Measurements from ENCODE around the gene FAAP100. TPM values are rescaled to one million over a fixed set of nuclear protein-coding genes. Genes with fewer than 3 reads are reported as not detected.

FAAP100 gene
- total RNA-seq, 1 donor from 2014 or later: 39.8 TPM

DNA sequence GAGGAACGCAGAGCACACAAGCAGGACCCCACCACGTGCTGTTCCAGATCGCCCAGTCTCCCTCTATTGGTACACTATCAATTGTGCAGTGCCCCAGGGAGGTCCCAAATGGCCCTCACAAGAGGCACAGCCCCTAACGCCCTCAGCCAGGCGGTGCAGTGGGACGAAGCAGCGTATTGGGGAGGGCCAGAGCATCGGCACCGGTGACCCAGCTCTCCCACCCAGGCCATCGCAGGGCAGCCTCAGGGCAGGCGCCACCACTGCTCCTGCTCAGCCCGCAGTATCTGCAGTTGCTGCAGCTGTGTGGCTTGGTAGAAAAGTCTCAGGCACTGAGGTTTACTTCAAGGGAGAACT lies 5.9 kb upstream of the FAAP100 start:
- Mint-ChIP-seq H3K36me3 (ENCODE audit: low read depth) (peaks cover 33% of the 10 kb centered on the region), H3K9me3 (ENCODE audit: low read depth) (no peaks in the 10 kb centered on the region), H3K27ac (ENCODE audit: unreplicated experiment) (no peak overlapping the region), H3K27me3 (ENCODE audit: low read depth) (no peaks in the 10 kb centered on the region), H3K4me3 (ENCODE audit: unreplicated experiment) (no peak overlapping the region), H3K4me1 (ENCODE audit: low read depth) (peaks cover 71% of the 10 kb centered on the region)
- no peak for DNase-seq (ENCODE audit: low spot score)
- TF ChIP-seq, protein P1, sequence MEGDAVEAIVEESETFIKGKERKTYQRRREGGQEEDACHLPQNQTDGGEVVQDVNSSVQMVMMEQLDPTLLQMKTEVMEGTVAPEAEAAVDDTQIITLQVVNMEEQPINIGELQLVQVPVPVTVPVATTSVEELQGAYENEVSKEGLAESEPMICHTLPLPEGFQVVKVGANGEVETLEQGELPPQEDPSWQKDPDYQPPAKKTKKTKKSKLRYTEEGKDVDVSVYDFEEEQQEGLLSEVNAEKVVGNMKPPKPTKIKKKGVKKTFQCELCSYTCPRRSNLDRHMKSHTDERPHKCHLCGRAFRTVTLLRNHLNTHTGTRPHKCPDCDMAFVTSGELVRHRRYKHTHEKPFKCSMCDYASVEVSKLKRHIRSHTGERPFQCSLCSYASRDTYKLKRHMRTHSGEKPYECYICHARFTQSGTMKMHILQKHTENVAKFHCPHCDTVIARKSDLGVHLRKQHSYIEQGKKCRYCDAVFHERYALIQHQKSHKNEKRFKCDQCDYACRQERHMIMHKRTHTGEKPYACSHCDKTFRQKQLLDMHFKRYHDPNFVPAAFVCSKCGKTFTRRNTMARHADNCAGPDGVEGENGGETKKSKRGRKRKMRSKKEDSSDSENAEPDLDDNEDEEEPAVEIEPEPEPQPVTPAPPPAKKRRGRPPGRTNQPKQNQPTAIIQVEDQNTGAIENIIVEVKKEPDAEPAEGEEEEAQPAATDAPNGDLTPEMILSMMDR (IDR thresholded peaks at IDR 0.05): no peak

DNA sequence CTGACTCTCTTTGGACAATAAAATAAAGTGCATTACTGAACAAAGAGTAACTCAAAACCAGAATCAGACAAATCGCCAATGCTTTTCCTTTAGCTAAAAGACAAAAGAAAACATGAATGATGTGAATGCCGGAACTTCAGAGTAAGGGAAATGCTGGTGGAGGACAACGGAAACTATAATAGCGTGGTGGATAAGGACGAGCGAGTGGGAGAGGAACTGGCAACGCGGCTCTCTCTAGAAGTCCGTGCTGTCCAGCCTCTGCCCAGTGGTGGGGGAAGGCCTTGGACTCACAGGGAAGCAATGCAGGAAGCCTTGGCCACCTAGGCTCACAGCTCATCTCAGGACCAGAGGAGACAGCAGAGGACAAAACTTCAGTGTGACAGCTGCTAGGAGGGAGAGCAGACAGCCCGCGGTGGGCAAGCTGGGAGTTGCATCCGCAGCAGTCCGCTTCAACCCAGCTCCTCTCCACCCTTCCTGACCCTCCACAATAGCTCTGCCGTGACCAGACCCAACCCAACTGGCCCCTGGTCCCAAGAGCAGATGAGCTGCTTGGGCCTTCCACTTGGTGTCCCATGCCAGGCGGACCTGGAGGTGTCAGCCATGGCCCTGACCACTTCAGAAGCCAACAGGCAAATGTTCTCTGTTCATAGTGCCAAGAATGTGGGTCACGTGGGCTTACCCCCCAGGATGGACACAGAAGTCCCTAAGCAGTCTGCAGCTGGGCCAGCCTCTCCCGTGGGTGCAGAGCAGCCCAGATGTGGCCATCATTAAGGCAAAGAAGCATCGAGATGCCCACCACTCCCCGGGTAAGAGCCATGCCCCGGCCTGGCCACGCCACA lies 5.3 kb upstream of the FAAP100 start:
- TF ChIP-seq, protein P1 (IDR thresholded peaks at IDR 0.05): no peak
- DNase-seq (ENCODE audit: low spot score): no peak
- Mint-ChIP-seq H3K4me1 (ENCODE audit: low read depth) (peaks cover 68% of the 10 kb centered on the region), H3K36me3 (ENCODE audit: low read depth) (peaks cover 30% of the 10 kb centered on the region), H3K27me3 (ENCODE audit: low read depth) (no peaks in the 10 kb centered on the region), H3K27ac (ENCODE audit: unreplicated experiment) (peak overlapping the region; percentile 24), H3K9me3 (ENCODE audit: low read depth) (no peaks in the 10 kb centered on the region), H3K4me3 (ENCODE audit: unreplicated experiment) (no peak overlapping the region)

DNA sequence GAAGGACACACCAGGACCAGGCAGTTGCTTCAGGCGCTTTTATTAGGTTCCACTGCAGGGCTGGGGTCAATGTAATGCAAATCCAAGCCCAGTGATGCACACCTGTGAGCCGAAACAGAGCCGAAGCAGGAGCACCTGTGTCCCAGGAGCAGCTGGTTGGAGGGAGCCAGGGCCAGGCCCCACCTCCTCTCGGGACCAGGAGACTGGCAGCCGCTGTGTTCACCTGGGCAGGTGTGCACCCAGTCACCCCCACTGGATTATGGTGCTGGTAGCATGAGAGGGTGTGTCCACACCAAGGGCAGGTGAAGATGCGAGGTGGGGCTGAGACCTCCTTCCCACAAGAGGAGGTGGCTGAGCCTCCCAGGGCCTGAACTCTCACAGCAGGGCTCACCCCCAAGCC lies 4.7 kb upstream of the FAAP100 start:
- H3K27me3 Mint-ChIP-seq (ENCODE audit: low read depth): no peaks in the 10 kb centered on the region
- H3K36me3 Mint-ChIP-seq (ENCODE audit: low read depth): peaks cover 29% of the 10 kb centered on the region
- DNase-seq (ENCODE audit: low spot score): no peak
- H3K9me3 Mint-ChIP-seq (ENCODE audit: low read depth): no peaks in the 10 kb centered on the region
- TF ChIP-seq, protein P1 (IDR thresholded peaks at IDR 0.05): no peak
- H3K27ac Mint-ChIP-seq (ENCODE audit: unreplicated experiment): peak overlapping the region; percentile 78
- peaks cover 64% of the 10 kb centered on the region for H3K4me1 Mint-ChIP-seq (ENCODE audit: low read depth)
- H3K4me3 Mint-ChIP-seq (ENCODE audit: unreplicated experiment): no peak overlapping the region

DNA sequence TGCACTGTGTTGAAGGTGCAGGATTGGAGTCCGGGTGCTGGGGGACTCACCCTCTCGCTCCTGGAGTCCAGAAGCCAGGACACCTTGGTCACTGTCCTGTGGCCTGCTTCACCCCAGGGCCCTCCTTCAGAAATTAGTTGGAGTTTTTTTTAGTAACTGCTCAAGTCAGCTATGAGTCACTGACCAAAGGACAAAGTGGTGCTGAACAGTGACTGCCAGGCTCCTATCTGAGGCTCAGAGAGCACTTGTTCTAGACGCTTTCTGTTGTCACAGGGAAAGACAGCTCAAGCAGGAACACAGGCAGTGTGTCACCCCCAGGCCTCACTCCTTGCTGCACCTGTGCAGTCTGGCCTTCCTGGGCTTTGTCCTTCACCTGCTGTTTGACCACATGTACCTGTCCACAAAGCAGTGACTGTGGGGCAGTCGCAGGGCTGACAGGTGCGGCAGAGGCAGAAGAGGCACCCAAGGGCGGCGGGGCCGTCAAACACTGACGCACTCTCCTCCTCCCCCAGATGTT lies 4.1 kb upstream of the FAAP100 start:
- H3K4me3 Mint-ChIP-seq (ENCODE audit: unreplicated experiment): no peak overlapping the region

DNA sequence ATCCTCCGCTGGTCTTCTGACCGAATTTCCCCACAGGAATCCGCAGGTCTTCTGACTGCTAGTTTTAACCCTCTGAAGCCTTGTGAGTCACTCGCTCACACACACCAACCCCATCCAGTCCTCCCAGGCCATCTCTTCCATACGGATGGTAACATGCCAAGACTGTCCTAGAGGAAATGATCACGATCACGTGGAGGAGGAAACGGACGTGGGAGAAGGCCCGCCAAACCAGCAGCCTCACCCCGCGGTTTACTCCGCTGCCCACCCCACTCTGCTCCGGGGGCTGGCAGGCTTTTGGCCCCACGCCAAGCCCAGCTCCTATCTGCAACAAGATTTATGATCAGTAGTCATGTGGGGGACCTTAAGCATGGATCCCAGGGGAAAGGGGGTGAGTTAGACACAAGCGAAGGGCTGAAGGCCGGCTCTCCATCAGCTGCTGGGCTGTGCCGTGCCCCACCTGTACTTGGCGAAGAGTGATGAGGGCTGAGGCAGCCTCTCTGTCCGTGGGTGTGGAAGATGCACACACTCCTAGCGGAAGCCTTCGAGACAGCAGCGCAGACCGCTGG lies 1.5 kb upstream of the FAAP100 start:
- TF ChIP-seq, protein P1 (IDR thresholded peaks at IDR 0.05): no peak
- Mint-ChIP-seq H3K27ac (ENCODE audit: unreplicated experiment) (peak overlapping the region; percentile 98), H3K36me3 (ENCODE audit: low read depth) (peaks cover 29% of the 10 kb centered on the region), H3K27me3 (ENCODE audit: low read depth) (no peaks in the 10 kb centered on the region), H3K9me3 (ENCODE audit: low read depth) (no peaks in the 10 kb centered on the region), H3K4me3 (ENCODE audit: unreplicated experiment) (peak overlapping the region; percentile 80), H3K4me1 (ENCODE audit: low read depth) (peaks cover 71% of the 10 kb centered on the region)
- DNase-seq (ENCODE audit: low spot score): no peak

More for the DNA sequence above, 4.1 kb upstream of the FAAP100 start:
- Mint-ChIP-seq H3K4me1 (ENCODE audit: low read depth) (peaks cover 62% of the 10 kb centered on the region), H3K9me3 (ENCODE audit: low read depth) (no peaks in the 10 kb centered on the region), H3K27ac (ENCODE audit: unreplicated experiment) (peak overlapping the region; percentile 78), H3K27me3 (ENCODE audit: low read depth) (no peaks in the 10 kb centered on the region), H3K36me3 (ENCODE audit: low read depth) (peaks cover 27% of the 10 kb centered on the region)
- TF ChIP-seq, protein P1 (IDR thresholded peaks at IDR 0.05): no peak
- DNase-seq (ENCODE audit: low spot score): no peak

Measured in chondrocyte (in vitro differentiated cells).